Mesenchymal stem cell (in vitro differentiated cells and primary cell): ENCODE measurements around the gene AGER. TPM values are rescaled to one million over a fixed set of nuclear protein-coding genes. Genes with fewer than 3 reads are reported as not detected.

Experiments
- small RNA-seq: library from polyadenylated mRNA; stranded (forward); fragments of <200 nt; extraction: miRNeasy Mini kit (QIAGEN cat#:217004); gene quantifications from one replicate; pipeline ENCODE3, GENCODE V24; 2013; ENCODE audit warnings: low read depth

AGER gene

Small RNA genes within 50 kb of the gene (small RNA-seq; reads per million reads assigned to genes)
- gene AL662884.1 = not detected
- not detected for gene MIR6833
